Chondrocyte (in vitro differentiated cells): ENCODE data around the gene PPIG. TPM values are rescaled to one million over a fixed set of nuclear protein-coding genes. Genes with fewer than 3 reads are reported as not detected.
"Not testable (repeated sequence)": the region's sequence is repeated elsewhere in the genome, so short reads cannot be mapped to it uniquely, and the experiment has no call there.

ENCODE experiments used
- DNase-seq: peaks from one replicate; pipeline ENCODE4 v3.0.0; 2021; ENCODE audit warnings: mixed read lengths, low spot score
- H3K27ac Mint-ChIP-seq: one replicate; pipeline ENCODE4 v1.8.0; 2021; ENCODE audit warnings: mild to moderate bottlenecking, moderate library complexity, mixed read lengths; ENCODE audit not compliant: unreplicated experiment
- H3K27me3 Mint-ChIP-seq: 2 replicates; pipeline ENCODE4 v1.8.0; 2021; ENCODE audit warnings: low read depth, mixed read lengths
- H3K36me3 Mint-ChIP-seq: 2 replicates; pipeline ENCODE4 v1.8.0; 2021; ENCODE audit warnings: low read depth, mixed read lengths
- H3K4me1 Mint-ChIP-seq: 2 replicates; pipeline ENCODE4 v1.8.0; 2021; ENCODE audit warnings: low read depth, mild to moderate bottlenecking, mixed read lengths
- H3K4me3 Mint-ChIP-seq: one replicate; pipeline ENCODE4 v1.8.0; 2021; ENCODE audit warnings: mild to moderate bottlenecking, moderate library complexity, mixed read lengths; ENCODE audit not compliant: unreplicated experiment
- H3K9me3 Mint-ChIP-seq: 2 replicates; pipeline ENCODE4 v1.8.0; 2021; ENCODE audit warnings: low read depth, mixed read lengths
- CTCF ChIP-seq: fragments of 200-600 bp; sonication (generic); IDR thresholded peaks from 2 replicates; pipeline ENCODE4 v1.5.0; 2021; ENCODE audit warnings: antibody characterized with exemption, mild to moderate bottlenecking, moderate library complexity
- total RNA-seq: library from RNA; stranded (reverse); gene quantifications from 3 replicates; pipeline ENCODE4 v1.2.1, GENCODE V29; 2021

The PPIG gene
- total RNA-seq, 1 donor from 2014 or later, result 34.8 TPM

- Mint-ChIP-seq H3K27ac (no peak overlapping the region), H3K27me3 (no peaks in the 10 kb centered on the region), H3K4me1 (no peaks in the 10 kb centered on the region), H3K9me3 (no peaks in the 10 kb centered on the region), H3K36me3 (peaks cover 5% of the 10 kb centered on the region), H3K4me3 (no peak overlapping the region)
- DNase-seq, result no peak
- no peak for TF ChIP-seq CTCF
Observed at GRCh38 chr2:169561364-169561763, 22.8 kb upstream of the PPIG start.

GRCh38 chr2:169562084-169562483 lies 22.1 kb upstream of the PPIG start:
- not testable (repeated sequence) for DNase-seq, H3K27ac Mint-ChIP-seq, H3K36me3 Mint-ChIP-seq, H3K4me3 Mint-ChIP-seq, H3K9me3 Mint-ChIP-seq, H3K4me1 Mint-ChIP-seq, H3K27me3 Mint-ChIP-seq

- Mint-ChIP-seq H3K4me3 (no peak overlapping the region), H3K4me1 (no peaks in the 10 kb centered on the region), H3K9me3 (no peaks in the 10 kb centered on the region), H3K36me3 (peaks cover 5% of the 10 kb centered on the region), H3K27ac (no peak overlapping the region), H3K27me3 (no peaks in the 10 kb centered on the region)
- no peak for TF ChIP-seq CTCF
- no peak for DNase-seq
Observed at GRCh38 chr2:169562519-169562918, 21.6 kb upstream of the PPIG start.

- Mint-ChIP-seq H3K4me1 (peaks cover 6% of the 10 kb centered on the region), H3K27me3 (no peaks in the 10 kb centered on the region), H3K27ac (no peak overlapping the region), H3K9me3 (no peaks in the 10 kb centered on the region), H3K4me3 (no peak overlapping the region), H3K36me3 (peaks cover 3% of the 10 kb centered on the region)
- no peak for DNase-seq
- no peak for TF ChIP-seq CTCF
Observed at GRCh38 chr2:169565686-169566085, 18.5 kb upstream of the PPIG start.

- Mint-ChIP-seq H3K4me3 (no peak overlapping the region), H3K4me1 (peaks cover 15% of the 10 kb centered on the region), H3K9me3 (no peaks in the 10 kb centered on the region), H3K27me3 (no peaks in the 10 kb centered on the region), H3K36me3 (peaks cover 2% of the 10 kb centered on the region), H3K27ac (no peak overlapping the region)
- no peak for TF ChIP-seq CTCF
- no peak for DNase-seq
Observed at GRCh38 chr2:169569948-169570347, 14.2 kb upstream of the PPIG start.

- not testable (repeated sequence) for H3K9me3 Mint-ChIP-seq, H3K36me3 Mint-ChIP-seq, H3K4me3 Mint-ChIP-seq, H3K27ac Mint-ChIP-seq, H3K27me3 Mint-ChIP-seq, DNase-seq
- peaks cover 15% of the 10 kb centered on the region for H3K4me1 Mint-ChIP-seq
Observed at GRCh38 chr2:169570752-169571151, 13.4 kb upstream of the PPIG start.
